Fibroblast of villous mesenchyme (primary cell): Measurements from ENCODE around the gene VPS9D1. TPM values are rescaled to one million over a fixed set of nuclear protein-coding genes. Genes with fewer than 3 reads are reported as not detected.
"Not testable (repeated sequence)": the region's sequence is repeated elsewhere in the genome, so short reads cannot be mapped to it uniquely, and the experiment has no call there.

Experiments
- DNase-seq: peaks from one replicate; pipeline ENCODE4 v3.0.0-alpha.2; 2010; ENCODE audit warnings: low read depth
- H3K4me3 ChIP-seq: 2 replicates; pipeline ENCODE4 v1.5.1; 2011; ENCODE audit warnings: low read depth, mild to moderate bottlenecking, low read length
- total RNA-seq: library from RNA; depleted of rRNA; stranded (reverse); fragments of >200 nt; gene quantifications from 2 replicates; pipeline ENCODE4 v1.2.3, GENCODE V29; 2012
- TF ChIP-seq, protein P1 (sequence below): IDR thresholded peaks from 2 replicates; pipeline ENCODE4 v1.5.1; 2012; ENCODE audit warnings: low read depth, mild to moderate bottlenecking, low read length; ENCODE audit not compliant: insufficient read depth

VPS9D1 gene
- total RNA-seq, 1 donor = 9.9 TPM

DNA sequence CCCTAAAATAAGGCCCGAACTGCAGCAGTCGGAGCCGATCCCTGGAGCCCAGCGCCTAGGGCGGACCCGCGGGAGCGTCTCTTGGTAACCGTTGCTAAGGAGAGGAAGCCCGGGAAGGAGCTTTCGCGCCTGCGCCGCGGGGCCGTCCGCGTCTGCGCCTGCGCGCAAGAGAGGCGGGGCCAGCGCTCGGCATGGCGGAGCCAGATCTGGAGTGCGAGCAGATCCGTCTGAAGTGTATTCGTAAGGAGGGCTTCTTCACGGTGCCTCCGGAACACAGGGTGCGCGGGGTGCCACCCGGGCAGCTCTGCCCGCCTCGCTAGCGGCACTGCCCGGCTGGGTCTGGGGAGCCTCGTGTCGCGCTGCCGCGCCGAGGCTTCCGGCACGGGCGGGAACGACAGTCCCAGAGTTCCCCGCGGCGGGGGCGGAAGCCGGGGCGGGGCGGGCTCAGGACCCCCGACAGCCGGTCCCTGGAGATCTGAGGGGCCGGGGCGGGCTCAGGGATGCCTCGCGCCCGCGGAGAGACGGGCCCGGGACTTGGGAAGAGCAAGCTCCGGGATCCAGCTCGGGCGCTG, 34.1 kb downstream of the VPS9D1 start, which contains the start of gene CDK10:
TSS of gene CDK10 (plus strand) at position 170 of the 572 bp plus-strand sequence. CDS start at position 192, 22 bp downstream.
- TF ChIP-seq, protein P1, sequence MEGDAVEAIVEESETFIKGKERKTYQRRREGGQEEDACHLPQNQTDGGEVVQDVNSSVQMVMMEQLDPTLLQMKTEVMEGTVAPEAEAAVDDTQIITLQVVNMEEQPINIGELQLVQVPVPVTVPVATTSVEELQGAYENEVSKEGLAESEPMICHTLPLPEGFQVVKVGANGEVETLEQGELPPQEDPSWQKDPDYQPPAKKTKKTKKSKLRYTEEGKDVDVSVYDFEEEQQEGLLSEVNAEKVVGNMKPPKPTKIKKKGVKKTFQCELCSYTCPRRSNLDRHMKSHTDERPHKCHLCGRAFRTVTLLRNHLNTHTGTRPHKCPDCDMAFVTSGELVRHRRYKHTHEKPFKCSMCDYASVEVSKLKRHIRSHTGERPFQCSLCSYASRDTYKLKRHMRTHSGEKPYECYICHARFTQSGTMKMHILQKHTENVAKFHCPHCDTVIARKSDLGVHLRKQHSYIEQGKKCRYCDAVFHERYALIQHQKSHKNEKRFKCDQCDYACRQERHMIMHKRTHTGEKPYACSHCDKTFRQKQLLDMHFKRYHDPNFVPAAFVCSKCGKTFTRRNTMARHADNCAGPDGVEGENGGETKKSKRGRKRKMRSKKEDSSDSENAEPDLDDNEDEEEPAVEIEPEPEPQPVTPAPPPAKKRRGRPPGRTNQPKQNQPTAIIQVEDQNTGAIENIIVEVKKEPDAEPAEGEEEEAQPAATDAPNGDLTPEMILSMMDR = no peak
- DNase-seq = peak; percentile 85
- H3K4me3 ChIP-seq = peak within 1 kb of the TSS; percentile 87

GRCh38 chr16:89685916-89686315, 34.8 kb downstream of the VPS9D1 start:
- no peak overlapping the region for H3K4me3 ChIP-seq
- TF ChIP-seq, protein P1 = no peak
- no peak for DNase-seq

- TF ChIP-seq, protein P1 = no peak
- no peak for DNase-seq
- no peak overlapping the region for H3K4me3 ChIP-seq
Observed at GRCh38 chr16:89678258-89678657, 42.4 kb downstream of the VPS9D1 start.

- no peak overlapping the region for H3K4me3 ChIP-seq
- DNase-seq = no peak
- TF ChIP-seq, protein P1 = no peak
Observed at GRCh38 chr16:89672177-89672941, 48.3 kb downstream of the VPS9D1 start.

- not testable (repeated sequence) for DNase-seq, H3K4me3 ChIP-seq
Observed at GRCh38 chr16:89671565-89671964, 49.1 kb downstream of the VPS9D1 start.

GRCh38 chr16:89670496-89671431, 49.9 kb downstream of the VPS9D1 start:
- no peak overlapping the region for H3K4me3 ChIP-seq
- TF ChIP-seq, protein P1 = no peak
- peak; percentile 44 for DNase-seq

DNA sequence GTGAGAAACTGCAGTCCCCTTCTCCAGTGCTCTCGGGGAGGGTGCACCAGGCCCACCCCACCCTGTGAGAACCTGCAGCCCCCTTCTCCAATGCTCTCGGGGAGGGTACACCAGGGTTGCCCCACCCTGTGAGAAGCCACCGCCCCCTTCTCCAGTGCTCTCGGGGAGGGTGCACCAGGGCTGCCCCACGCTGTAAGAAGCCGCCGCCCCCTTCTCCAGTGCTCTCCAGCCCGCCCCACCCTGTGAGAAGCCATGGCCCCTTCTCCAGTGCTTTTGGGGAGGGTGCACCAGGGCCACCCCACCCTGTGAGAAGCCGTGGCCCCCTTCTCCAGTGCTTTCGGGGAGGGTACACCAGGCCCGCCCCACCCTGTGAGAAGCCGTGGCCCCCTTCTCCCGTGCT, 50.9 kb downstream of the VPS9D1 start:
- no peak overlapping the region for H3K4me3 ChIP-seq
- TF ChIP-seq, protein P1 = no peak
- no peak for DNase-seq
